ENCODE data around the gene ACCS.
A peak's percentile ranks its signal among the peaks of the same experiment; 100 is the strongest.

The ACCS gene

DNA sequence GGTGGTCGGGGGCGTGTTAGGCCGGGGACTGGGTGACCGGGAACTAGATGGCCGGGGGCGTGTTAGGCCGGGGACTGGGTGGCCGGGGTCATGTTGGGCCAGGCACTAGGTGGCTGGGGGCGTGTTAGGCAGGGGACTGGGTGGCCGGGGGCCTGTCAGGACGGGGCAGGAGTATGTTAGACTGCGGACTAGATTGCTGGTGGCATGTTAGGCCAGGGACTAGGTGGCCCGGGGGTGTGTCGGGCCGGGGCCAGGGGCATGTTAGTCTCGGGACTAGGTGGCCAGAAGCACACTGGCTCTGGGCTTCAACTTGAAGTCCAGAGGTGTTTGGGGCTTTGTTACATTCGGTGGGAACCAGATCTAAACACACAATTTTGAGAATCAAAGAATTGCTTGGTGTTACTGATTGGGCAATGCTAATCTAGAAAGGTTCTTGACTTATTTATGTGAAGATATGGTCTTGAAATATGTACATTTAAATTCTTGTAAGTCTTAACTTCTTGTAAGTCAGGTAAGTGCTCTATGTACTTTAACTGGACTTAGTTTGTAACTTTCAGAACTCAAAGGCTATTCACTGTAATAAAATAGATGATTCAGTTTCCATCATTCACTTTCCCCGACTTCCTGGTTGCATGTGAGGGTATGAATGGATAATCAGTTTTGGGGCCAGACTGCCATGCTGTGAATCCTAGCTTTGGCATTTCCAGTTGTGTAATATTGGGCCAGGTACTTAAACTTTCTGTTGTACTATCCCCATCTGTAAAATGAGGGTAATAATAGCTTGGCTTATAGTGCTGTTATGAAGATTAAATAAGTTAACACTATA is 30.5 kb downstream of the ACCS start (continued):
- TF ChIP-seq SCRT1 (tag by site-specific recombination; IDR thresholded peaks at IDR 0.05; ENCODE audit: borderline replicate concordance), result no peak
- no peak for TF ChIP-seq ZNF785 (tag by site-specific recombination; IDR thresholded peaks at IDR 0.05)
- TF ChIP-seq ZBTB20 (tag by site-specific recombination; IDR thresholded peaks at IDR 0.05), result peak; percentile 55
- TF ChIP-seq KLF10 (tag by site-specific recombination; IDR thresholded peaks at IDR 0.05), result peak; percentile 51; the same call in 1 of the 2 replicates
- TF ChIP-seq ZBTB17 (tag by site-specific recombination; IDR thresholded peaks at IDR 0.05), result no peak
- TF ChIP-seq ZNF366 (tag by site-specific recombination; conservative IDR thresholded peaks at IDR 0.05), result no peak
- TF ChIP-seq KLF9 (tag by site-specific recombination; IDR thresholded peaks at IDR 0.05; ENCODE audit: low read depth), result peak; percentile 45
- no peak for TF ChIP-seq ZNF169 (tag by site-specific recombination; IDR thresholded peaks at IDR 0.05)
- TF ChIP-seq ZNF660 (tag by site-specific recombination; IDR thresholded peaks at IDR 0.05), result peak; percentile 61; the same call in 1 of the 2 replicates
- TF ChIP-seq ZNF707 (tag by site-specific recombination; IDR thresholded peaks at IDR 0.05), result no peak
- TF ChIP-seq SP2 (tag by site-specific recombination; IDR thresholded peaks at IDR 0.05), result 0 out of 2 replicates have a peak, but pooled peaks have one; percentile 7

DNA sequence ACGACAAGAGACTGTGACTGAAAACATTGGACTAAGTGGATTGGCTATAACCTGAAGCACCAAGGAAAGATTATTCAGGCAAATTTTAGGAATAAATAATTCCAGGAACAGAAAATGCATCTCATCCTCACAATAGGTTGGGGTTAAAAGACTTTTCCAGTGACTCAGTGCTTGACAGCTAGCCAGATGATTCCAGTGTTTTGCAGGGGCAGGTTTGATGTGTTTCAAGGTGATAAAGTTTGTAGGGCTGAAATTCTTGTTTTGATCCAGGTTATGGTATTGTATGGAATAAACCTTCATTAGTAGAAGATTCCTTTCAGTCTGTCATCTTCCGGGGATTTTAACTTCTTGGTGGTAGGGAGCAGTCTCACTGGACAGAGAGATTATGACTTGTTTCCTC is 31.8 kb downstream of the ACCS start:
- ChIA-PET POLR2A (no interaction called here), CTCF (interaction anchor here (0.6 kb wide), 1 partner anchor 359 kb away, joined by 3 read pairs; no protein-coding TSS in a partner anchor)
- H3K36me3 ChIP-seq (ENCODE audit: control insufficient read depth in 2 of 2, insufficient read depth in 1 of 2, low read length in 2 of 2), result peaks cover 0 to 11% of the 10 kb centered on the region in 2 experiments; a peak in 1 of 3 replicates
- no peaks in the 10 kb centered on the region for H3K9me3 ChIP-seq (ENCODE audit: control insufficient read depth, insufficient read depth, low read depth, low read length)
- TF ChIP-seq ZIC2 (tag by site-specific recombination; IDR thresholded peaks at IDR 0.05), result no peak
- TF ChIP-seq SETDB1 (IDR thresholded peaks at IDR 0.05; ENCODE audit: insufficient read length, low read length), result no peak
- TF ChIP-seq, protein P1, sequence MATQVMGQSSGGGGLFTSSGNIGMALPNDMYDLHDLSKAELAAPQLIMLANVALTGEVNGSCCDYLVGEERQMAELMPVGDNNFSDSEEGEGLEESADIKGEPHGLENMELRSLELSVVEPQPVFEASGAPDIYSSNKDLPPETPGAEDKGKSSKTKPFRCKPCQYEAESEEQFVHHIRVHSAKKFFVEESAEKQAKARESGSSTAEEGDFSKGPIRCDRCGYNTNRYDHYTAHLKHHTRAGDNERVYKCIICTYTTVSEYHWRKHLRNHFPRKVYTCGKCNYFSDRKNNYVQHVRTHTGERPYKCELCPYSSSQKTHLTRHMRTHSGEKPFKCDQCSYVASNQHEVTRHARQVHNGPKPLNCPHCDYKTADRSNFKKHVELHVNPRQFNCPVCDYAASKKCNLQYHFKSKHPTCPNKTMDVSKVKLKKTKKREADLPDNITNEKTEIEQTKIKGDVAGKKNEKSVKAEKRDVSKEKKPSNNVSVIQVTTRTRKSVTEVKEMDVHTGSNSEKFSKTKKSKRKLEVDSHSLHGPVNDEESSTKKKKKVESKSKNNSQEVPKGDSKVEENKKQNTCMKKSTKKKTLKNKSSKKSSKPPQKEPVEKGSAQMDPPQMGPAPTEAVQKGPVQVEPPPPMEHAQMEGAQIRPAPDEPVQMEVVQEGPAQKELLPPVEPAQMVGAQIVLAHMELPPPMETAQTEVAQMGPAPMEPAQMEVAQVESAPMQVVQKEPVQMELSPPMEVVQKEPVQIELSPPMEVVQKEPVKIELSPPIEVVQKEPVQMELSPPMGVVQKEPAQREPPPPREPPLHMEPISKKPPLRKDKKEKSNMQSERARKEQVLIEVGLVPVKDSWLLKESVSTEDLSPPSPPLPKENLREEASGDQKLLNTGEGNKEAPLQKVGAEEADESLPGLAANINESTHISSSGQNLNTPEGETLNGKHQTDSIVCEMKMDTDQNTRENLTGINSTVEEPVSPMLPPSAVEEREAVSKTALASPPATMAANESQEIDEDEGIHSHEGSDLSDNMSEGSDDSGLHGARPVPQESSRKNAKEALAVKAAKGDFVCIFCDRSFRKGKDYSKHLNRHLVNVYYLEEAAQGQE (tag by site-specific recombination; IDR thresholded peaks at IDR 0.05), result no peak
- no peak for TF ChIP-seq ZNF24 (tag by site-specific recombination; IDR thresholded peaks at IDR 0.05)
- TF ChIP-seq WT1 (tag by site-specific recombination; IDR thresholded peaks at IDR 0.05), result no peak
- no peak for TF ChIP-seq ZNF221 (tag by site-specific recombination; IDR thresholded peaks at IDR 0.05; ENCODE audit: borderline replicate concordance)
- no peak for TF ChIP-seq ZNF394 (tag by site-specific recombination; IDR thresholded peaks at IDR 0.05; ENCODE audit: borderline replicate concordance)
- H3K4me3 ChIP-seq (ENCODE audit: low read depth, low read length), result no peak overlapping the region
- H3K4me1 ChIP-seq (ENCODE audit: control insufficient read depth, insufficient read depth, low read length), result no peaks in the 10 kb centered on the region
- H3K27ac ChIP-seq (ENCODE audit: extremely low read depth, low read depth, low read length), result no peak overlapping the region

DNA sequence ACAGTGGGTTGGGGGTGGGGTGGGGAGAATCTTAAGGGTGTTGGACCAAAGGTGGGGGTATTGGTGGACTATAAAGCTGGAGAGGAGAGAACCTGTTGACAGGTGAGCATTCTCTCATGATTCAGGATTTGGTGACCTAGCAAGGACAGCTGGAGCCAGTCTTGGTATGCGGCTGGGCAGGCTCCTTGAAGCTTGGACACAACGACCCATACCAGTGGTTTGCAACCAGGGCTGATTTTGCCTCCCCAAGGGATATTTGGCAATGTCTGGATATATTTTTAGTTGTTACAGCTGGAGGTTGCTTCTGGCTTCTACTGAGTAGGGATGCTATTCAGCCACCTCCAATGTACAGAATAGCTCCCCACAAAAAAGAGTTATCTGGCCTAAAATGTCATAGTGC is 35.0 kb downstream of the ACCS start:
- ChIA-PET POLR2A (no interaction called here), CTCF (interaction anchor here (0.7 to 1.4 kb wide), 2 partner anchors 19 to 376 kb away, joined by 6 to 7 read pairs; no protein-coding TSS in a partner anchor)
- Histone ChIP-seq H3K4me1 (ENCODE audit: control insufficient read depth, insufficient read depth, low read length) (no peaks in the 10 kb centered on the region), H3K36me3 (ENCODE audit: control insufficient read depth in 2 of 2, insufficient read depth in 1 of 2, low read length in 2 of 2) (peaks cover 0 to 19% of the 10 kb centered on the region in 2 experiments; a peak in 1 of 3 replicates), H3K27ac (ENCODE audit: extremely low read depth, low read depth, low read length) (no peak overlapping the region), H3K9me3 (ENCODE audit: control insufficient read depth, insufficient read depth, low read depth, low read length) (no peaks in the 10 kb centered on the region), H3K4me3 (ENCODE audit: low read depth, low read length) (no peak overlapping the region)
- no peak for TF ChIP-seq ZNF701 (tag by site-specific recombination; IDR thresholded peaks at IDR 0.05)
- no peak for TF ChIP-seq IKZF3 (tag by site-specific recombination; IDR thresholded peaks at IDR 0.05)
- TF ChIP-seq ZNF677 (tag by site-specific recombination; IDR thresholded peaks at IDR 0.05), result no peak
- no peak for TF ChIP-seq WT1 (tag by site-specific recombination; IDR thresholded peaks at IDR 0.05)
- TF ChIP-seq, protein P2, sequence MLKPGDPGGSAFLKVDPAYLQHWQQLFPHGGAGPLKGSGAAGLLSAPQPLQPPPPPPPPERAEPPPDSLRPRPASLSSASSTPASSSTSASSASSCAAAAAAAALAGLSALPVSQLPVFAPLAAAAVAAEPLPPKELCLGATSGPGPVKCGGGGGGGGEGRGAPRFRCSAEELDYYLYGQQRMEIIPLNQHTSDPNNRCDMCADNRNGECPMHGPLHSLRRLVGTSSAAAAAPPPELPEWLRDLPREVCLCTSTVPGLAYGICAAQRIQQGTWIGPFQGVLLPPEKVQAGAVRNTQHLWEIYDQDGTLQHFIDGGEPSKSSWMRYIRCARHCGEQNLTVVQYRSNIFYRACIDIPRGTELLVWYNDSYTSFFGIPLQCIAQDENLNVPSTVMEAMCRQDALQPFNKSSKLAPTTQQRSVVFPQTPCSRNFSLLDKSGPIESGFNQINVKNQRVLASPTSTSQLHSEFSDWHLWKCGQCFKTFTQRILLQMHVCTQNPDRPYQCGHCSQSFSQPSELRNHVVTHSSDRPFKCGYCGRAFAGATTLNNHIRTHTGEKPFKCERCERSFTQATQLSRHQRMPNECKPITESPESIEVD (tag by site-specific recombination; IDR thresholded peaks at IDR 0.05), result no peak
- TF ChIP-seq ZNF211 (tag by site-specific recombination; IDR thresholded peaks at IDR 0.05; ENCODE audit: low read depth), result no peak
- no peak for TF ChIP-seq SALL2 (tag by site-specific recombination; IDR thresholded peaks at IDR 0.05; ENCODE audit: borderline replicate concordance)
- TF ChIP-seq, protein P3, sequence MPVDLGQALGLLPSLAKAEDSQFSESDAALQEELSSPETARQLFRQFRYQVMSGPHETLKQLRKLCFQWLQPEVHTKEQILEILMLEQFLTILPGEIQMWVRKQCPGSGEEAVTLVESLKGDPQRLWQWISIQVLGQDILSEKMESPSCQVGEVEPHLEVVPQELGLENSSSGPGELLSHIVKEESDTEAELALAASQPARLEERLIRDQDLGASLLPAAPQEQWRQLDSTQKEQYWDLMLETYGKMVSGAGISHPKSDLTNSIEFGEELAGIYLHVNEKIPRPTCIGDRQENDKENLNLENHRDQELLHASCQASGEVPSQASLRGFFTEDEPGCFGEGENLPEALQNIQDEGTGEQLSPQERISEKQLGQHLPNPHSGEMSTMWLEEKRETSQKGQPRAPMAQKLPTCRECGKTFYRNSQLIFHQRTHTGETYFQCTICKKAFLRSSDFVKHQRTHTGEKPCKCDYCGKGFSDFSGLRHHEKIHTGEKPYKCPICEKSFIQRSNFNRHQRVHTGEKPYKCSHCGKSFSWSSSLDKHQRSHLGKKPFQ (tag by site-specific recombination; IDR thresholded peaks at IDR 0.05), result no peak
- TF ChIP-seq, protein P4, sequence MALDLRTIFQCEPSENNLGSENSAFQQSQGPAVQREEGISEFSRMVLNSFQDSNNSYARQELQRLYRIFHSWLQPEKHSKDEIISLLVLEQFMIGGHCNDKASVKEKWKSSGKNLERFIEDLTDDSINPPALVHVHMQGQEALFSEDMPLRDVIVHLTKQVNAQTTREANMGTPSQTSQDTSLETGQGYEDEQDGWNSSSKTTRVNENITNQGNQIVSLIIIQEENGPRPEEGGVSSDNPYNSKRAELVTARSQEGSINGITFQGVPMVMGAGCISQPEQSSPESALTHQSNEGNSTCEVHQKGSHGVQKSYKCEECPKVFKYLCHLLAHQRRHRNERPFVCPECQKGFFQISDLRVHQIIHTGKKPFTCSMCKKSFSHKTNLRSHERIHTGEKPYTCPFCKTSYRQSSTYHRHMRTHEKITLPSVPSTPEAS (tag by site-specific recombination; IDR thresholded peaks at IDR 0.05), result no peak

Data from HEK293 (cell line).